HG03039 (cell line): ENCODE measurements around the gene ELOVL5.

Experiments
- ATAC-seq: cut with Tn5 transposase; IDR thresholded peaks from one replicate; pipeline ENCODE4 v1.9.1; 2021; ENCODE audit warnings: mild to moderate bottlenecking, moderate library complexity; ENCODE audit not compliant: unreplicated experiment

The ELOVL5 gene

DNA sequence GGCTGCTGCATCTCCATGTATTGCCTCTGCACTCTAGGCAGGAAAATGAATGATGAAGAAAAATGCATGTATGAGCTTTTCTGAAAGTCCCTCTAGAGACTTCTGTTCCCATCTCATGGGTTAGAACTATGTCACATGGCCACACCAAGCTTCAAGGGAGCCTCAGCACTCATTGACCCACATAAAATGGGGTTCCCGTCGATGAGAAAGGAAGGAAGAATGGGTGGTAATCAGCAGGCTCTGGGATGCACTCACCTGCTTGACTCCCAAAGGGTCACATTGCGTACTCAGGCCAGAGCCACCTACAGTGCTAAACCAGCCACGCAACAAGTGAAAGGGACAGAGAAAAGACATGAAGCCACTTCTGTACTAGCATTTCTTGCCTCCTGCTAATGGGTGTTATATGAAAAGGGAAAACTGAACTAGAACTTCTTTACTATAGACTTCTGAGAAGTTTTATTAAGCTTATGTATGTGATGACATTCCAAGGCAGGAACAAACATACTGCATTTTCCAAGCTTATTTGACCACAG, 104.3 kb downstream of the ELOVL5 start:
- no peak for ATAC-seq

DNA sequence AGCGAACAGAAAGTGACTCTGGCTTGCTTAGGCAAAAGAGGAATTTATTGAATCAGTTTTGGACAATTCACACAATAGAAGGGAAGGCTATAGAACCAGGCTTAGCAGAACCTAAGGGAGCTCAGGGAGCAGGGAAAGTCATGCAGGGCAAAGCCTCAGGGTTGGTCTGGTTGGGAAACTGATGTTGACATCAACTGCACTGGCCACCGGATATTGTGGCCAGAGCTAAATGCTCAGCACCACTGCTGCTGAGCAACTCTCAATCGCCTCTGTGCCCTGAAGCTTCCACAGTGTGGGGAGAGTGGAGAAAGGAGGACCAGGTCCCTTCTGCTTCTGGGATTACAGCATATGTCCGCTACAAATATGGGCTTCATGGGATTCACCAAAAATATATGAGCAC, 106.8 kb downstream of the ELOVL5 start:
- ATAC-seq: no peak

DNA sequence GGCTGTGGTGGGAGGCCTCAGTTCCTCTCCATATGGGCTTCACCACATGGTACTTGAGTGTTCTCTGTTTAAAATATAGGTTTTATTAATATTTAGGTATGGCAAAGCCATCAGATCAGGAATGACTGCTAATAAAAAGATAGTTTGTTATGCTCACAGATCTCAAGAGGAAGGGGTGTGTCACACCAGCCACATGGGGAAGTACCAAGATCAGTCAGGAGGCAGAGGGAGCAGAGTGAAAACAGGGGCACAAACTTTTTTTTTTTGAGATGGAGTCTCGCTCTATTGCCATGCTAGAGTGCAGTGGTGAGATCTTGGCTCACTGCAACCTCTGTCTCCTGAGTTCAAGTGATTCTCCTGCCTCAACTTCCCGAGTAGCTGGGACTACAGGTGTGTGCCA, 108.0 kb downstream of the ELOVL5 start:
- ATAC-seq: no peak

DNA sequence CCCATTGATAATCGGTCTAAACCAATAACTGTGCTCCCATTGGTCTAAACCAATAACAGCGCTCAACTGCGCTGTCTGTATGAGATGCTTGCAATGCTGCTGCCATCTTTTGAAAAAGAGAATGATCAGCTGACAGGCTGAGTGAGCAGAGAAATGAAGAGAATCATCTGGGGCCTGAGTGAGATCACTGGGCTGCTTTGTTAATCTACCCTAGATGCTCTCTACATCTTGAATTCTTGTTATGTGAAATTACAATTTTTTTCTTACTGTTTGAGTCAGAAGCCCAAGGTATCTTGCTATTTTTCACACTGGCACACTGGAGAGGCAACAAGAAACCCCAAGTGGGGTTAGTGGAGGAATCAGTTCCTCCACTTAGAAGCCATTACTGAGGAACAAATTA, 108.6 kb downstream of the ELOVL5 start:
- no peak for ATAC-seq

DNA sequence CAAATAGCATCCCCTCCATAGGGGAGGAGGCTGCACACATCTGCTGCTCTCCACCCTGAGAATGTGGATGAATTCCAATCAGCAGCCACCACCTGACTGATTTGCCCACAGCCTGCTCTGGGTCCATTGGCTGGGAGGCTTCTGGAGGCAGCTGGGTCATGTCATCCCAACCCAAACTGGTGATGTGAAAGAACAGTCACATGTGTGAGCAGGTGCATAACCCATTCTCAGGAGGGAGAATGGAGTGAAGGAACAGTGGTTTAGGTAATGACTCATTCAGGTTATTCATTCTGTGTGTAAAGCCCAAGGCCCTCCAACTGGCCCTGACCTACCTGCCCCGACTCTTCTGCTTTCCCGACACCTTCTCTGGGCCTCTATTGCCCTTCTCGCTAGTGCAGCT, 109.2 kb downstream of the ELOVL5 start:
- ATAC-seq: peak; percentile 60

GRCh38 chr6:53238311-53238710, 110.4 kb downstream of the ELOVL5 start:
- ATAC-seq: no peak

DNA sequence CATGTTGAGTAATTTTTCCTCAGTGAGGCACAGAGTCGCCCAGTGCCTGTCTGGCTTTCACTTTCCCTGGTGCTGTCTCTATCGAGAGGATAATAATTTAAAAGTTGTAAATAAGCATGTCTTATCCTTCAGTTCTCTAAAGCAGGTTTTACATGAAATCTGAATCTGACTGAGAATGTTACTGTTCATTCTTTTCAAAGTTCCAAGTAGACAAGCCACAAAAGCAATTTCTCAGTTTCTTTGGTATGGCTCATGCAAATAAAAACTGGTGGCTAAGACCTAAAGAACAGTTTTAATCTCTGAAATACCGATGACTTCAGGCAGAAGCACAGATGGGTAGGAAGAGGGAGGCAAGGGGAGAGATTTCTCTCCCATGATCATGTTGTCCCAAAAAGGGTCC, 112.5 kb downstream of the ELOVL5 start:
- peak; percentile 35 for ATAC-seq

DNA sequence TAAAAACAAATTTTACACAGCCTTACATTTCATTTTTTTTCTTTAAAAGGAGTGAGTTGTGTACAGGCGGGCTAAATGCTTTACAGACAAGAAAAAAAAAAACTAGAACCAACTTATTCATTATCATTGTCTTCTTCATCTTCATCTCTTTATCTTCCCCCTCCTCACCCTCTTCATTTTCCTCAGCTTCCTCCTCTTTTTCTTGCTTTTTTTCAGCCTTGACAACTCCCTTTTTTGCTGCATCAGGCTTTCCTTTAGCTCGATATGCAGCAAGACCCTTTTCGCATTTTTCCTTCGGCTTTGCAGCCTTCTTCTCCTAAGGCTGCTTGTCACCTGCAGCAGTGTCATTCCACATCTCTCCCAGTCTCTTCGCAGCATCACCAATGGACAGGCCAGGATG, 113.2 kb downstream of the ELOVL5 start:
- ATAC-seq: no peak

GRCh38 chr6:53233309-53233708, 115.4 kb downstream of the ELOVL5 start:
- ATAC-seq: no peak

- no peak for ATAC-seq
Measured at GRCh38 chr6:53230775-53231467, 117.8 kb downstream of the ELOVL5 start.

GRCh38 chr6:53227847-53228246, 120.9 kb downstream of the ELOVL5 start:
- ATAC-seq: no peak

GRCh38 chr6:53220605-53221004, 128.1 kb downstream of the ELOVL5 start:
- ATAC-seq: no peak
